Rectal smooth muscle tissue (tissue), 1 donor: ENCODE data around the gene FERMT3.

Experiments
- H3K27ac ChIP-seq: one replicate; pipeline ENCODE4 v1.7.0; 2013; ENCODE audit warnings: low read depth, low read length, inconsistent platforms
- H3K27me3 ChIP-seq: one replicate; pipeline ENCODE4 v1.7.0; 2013; ENCODE audit warnings: low read length; ENCODE audit not compliant: control insufficient read depth, insufficient read depth
- H3K36me3 ChIP-seq: one replicate; pipeline ENCODE4 v1.7.0; 2013; ENCODE audit warnings: low read length; ENCODE audit not compliant: control insufficient read depth, insufficient read depth
- H3K4me1 ChIP-seq: one replicate; pipeline ENCODE4 v1.7.0; 2013; ENCODE audit warnings: low read length; ENCODE audit not compliant: control insufficient read depth, insufficient read depth
- H3K4me3 ChIP-seq: one replicate; pipeline ENCODE4 v1.7.0; 2013; ENCODE audit warnings: low read length
- H3K9ac ChIP-seq: one replicate; pipeline ENCODE4 v1.7.0; 2013; ENCODE audit warnings: low read length

Gene FERMT3

DNA sequence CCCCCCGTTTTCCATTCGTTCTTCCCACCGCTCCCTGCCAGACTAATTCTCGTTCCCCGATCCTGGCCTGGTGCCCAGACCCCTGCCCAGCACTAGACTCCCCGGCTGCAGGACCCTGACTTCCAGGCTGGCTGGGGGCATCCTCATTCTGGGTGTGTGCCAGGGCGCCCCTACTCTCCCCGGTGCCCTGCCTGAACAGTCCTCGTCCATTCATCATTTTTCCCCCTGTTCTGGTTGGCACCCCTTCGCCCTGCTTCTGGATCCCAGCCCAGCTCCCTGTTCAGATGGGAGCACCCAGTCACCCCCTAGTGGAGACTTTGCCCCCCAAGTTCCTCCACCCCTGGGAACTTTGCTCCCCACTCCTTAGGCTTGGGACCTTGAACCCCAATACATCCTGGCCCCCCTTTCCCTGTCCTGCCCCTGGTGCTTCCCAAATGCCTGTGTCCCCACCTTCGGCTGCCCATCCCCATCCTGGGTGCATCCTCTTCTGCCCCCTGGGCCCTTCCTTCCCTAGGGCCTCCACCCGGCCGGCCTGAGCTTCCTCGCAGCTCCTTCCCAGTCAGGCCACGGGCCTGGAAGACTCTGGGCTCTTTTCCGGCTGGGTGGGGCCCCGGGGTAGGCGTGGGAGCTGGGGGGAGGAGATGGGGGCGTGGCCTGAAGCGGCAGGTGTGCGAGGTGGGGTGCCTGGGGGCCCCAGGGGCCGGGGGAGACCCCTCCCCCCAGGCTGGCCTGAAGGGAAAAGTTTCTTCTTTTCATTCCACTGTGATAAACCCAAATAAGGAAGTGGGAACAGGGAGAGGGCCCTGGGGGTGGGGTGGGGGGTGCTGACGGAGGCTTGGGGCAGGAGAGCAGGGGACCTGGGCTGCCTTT, 45.7 kb downstream of the FERMT3 start:
- Histone ChIP-seq H3K4me3 (peak overlapping the region; percentile 80), H3K27me3 (no peaks in the 10 kb centered on the region), H3K27ac (no peak overlapping the region), H3K36me3 (peaks cover 8% of the 10 kb centered on the region), H3K9ac (peak overlapping the region; percentile 64), H3K4me1 (peaks cover 7% of the 10 kb centered on the region)

- peaks cover 4% of the 10 kb centered on the region for H3K4me1 ChIP-seq
- H3K4me3 ChIP-seq: peak overlapping the region; percentile 28
- peaks cover 8% of the 10 kb centered on the region for H3K36me3 ChIP-seq
- H3K27me3 ChIP-seq: no peaks in the 10 kb centered on the region
- no peak overlapping the region for H3K9ac ChIP-seq
- no peak overlapping the region for H3K27ac ChIP-seq
Measured at GRCh38 chr11:64253043-64253442, 46.5 kb downstream of the FERMT3 start.

DNA sequence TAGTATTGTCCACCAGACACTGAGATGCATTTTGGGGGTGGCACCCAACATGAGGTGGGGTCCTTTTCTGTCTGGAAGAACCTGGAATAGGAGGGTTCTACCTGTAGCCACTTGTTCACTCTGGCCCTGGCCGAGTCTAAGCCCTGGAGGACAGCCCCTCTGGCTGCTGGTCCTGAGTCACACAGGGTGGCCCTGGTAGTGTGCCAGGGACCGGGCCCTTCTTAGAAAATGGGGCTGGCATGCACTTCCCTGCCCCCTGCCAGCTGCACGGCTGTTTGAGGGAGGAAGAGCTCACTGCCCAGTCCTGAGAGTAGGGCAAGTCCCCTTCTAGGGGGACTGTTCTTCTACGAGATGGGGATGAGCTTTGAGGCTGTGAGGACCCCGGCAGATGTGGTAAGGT, 47.0 kb downstream of the FERMT3 start:
- Histone ChIP-seq H3K9ac (no peak overlapping the region), H3K4me3 (peak overlapping the region; percentile 9), H3K36me3 (peaks cover 9% of the 10 kb centered on the region), H3K4me1 (peaks cover 4% of the 10 kb centered on the region), H3K27ac (no peak overlapping the region), H3K27me3 (no peaks in the 10 kb centered on the region)

DNA sequence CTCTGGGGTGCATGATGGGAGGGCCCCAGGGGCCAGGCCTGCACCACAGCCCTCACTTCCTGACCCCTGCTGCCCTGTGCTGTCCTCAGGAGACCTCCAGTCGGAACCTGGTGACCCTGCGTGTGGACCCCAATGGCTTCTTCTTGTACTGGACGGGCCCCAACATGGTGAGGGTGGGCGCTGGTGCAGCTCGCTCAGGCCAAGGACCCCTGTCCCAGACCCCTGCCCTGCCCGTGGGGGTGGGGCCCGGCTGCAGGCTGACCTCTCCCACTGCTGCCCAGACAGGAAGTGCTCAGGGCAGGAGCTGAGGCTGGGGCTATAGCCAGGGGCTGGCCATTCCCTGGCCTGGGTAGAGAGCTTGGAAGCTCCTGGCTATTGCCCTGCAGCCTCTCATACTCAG, 47.8 kb downstream of the FERMT3 start:
- H3K9ac ChIP-seq: no peak overlapping the region
- H3K4me1 ChIP-seq: peaks cover 4% of the 10 kb centered on the region
- no peak overlapping the region for H3K4me3 ChIP-seq
- peaks cover 13% of the 10 kb centered on the region for H3K36me3 ChIP-seq
- no peak overlapping the region for H3K27ac ChIP-seq
- no peaks in the 10 kb centered on the region for H3K27me3 ChIP-seq

DNA sequence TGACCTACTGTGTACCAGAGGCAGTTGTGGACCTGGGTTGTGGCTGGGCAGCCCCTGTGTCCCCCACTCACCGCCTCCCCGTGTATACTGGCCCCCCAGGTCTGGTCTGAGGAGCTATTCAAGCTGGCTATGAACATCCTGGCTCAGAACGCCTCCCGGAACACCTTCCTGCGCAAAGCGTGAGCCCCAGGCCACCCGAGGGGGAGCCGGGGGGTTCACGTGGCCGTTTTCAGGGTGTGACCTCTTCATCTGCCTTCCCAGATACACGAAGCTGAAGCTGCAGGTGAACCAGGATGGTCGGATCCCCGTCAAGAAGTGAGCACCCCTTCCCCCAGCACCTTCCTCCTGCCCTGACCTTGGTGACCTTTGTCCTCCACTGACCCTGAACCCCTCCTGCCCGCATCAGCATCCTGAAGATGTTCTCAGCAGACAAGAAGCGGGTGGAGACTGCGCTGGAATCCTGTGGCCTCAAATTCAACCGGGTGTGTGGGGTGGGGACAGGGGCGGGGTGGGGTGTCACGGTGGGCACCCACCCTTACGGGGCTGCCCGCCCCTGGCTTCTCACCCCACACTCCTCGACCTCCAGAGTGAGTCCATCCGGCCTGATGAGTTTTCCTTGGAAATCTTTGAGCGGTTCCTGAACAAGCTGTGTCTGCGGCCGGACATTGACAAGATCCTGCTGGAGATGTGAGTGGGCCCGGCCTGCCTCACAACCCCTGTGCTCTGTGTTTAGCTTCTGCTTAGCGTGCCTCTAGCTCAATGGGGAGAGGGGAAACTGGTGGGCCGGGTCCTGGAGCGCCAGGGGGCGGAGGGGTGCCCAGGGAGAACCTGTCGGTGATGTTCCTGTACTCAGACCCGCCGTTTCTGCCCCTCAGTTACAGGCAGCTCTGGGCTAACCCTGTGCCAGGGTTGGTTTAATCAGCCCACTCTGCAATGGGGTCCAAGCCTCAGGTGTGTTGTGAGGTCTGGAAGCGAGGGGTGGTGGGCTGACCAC, 48.9 kb downstream of the FERMT3 start:
- H3K27me3 ChIP-seq: no peaks in the 10 kb centered on the region
- no peak overlapping the region for H3K27ac ChIP-seq
- H3K9ac ChIP-seq: no peak overlapping the region
- H3K4me1 ChIP-seq: peaks cover 4% of the 10 kb centered on the region
- H3K36me3 ChIP-seq: peaks cover 24% of the 10 kb centered on the region
- H3K4me3 ChIP-seq: no peak overlapping the region

GRCh38 chr11:64256300-64256699, 49.8 kb downstream of the FERMT3 start:
- H3K36me3 ChIP-seq: peaks cover 25% of the 10 kb centered on the region

GRCh38 chr11:64258356-64258755, 51.8 kb downstream of the FERMT3 start:
- Histone ChIP-seq H3K27me3 (no peaks in the 10 kb centered on the region), H3K4me3 (no peak overlapping the region), H3K9ac (no peak overlapping the region), H3K4me1 (no peaks in the 10 kb centered on the region), H3K27ac (no peak overlapping the region), H3K36me3 (peaks cover 30% of the 10 kb centered on the region)

More at GRCh38 chr11:64256300-64256699, 49.8 kb downstream of the FERMT3 start:
- Histone ChIP-seq H3K27me3 (no peaks in the 10 kb centered on the region), H3K27ac (no peak overlapping the region), H3K4me1 (peaks cover 4% of the 10 kb centered on the region), H3K9ac (no peak overlapping the region), H3K4me3 (no peak overlapping the region)

GRCh38 chr11:64258946-64259532, 52.5 kb downstream of the FERMT3 start:
- no peak overlapping the region for H3K9ac ChIP-seq
- peaks cover 31% of the 10 kb centered on the region for H3K36me3 ChIP-seq
- no peak overlapping the region for H3K27ac ChIP-seq
- no peaks in the 10 kb centered on the region for H3K27me3 ChIP-seq
- no peaks in the 10 kb centered on the region for H3K4me1 ChIP-seq
- no peak overlapping the region for H3K4me3 ChIP-seq

DNA sequence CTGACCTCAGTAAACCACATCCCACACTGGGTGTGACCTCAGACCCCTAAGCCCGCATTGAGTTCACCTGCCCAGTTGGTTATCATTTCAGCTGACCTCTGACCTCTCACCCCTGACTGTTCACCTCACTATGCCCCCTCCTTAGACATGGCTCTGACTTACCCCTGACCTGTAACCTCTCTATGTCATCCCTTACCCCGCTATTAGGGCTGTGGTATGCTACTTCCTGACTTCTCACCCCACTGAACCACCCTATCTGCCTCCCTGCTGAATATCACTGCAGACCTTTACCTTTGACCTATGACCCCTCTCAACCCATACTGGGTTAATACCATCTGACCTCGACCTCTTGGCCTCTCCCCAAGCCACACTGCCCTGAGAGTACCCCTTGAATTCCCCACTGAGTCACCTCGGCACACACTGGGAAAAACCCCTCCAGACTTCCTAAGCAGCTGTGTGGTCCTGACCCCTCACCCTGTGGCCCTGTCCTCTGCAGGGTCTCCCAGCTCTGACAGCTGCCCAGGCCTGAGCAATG, 53.1 kb downstream of the FERMT3 start:
- Histone ChIP-seq H3K9ac (no peak overlapping the region), H3K4me1 (no peaks in the 10 kb centered on the region), H3K27ac (no peak overlapping the region), H3K4me3 (no peak overlapping the region), H3K27me3 (no peaks in the 10 kb centered on the region), H3K36me3 (peaks cover 36% of the 10 kb centered on the region)

DNA sequence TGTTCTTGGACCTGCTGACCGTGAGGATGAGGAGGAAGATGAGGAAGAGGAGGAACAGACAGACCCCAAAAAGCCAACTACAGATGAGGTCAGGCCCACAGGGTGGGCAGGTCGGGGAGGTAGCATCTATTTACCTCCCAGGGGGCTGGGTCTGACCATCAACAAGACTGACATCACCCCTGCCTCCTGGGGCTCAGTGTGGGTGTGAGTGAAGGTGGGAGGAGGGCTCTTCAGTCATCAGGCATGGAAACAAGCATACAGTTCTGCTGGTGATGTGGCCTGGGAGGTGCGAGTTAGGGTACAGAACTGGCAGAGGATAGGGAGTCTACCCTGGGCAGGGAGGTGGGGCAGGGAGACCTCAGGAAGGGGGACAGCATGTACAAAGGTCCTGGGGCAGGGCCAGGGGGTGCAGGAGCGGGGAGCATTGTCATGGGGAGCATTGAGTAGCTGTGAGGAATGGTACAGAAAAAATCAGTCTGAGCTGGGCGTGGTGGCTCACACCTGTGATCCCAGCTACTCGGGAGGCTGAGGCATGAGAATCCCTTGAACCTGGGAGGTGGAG, 53.7 kb downstream of the FERMT3 start:
- H3K9ac ChIP-seq: no peak overlapping the region
- no peak overlapping the region for H3K27ac ChIP-seq
- no peak overlapping the region for H3K4me3 ChIP-seq
- H3K27me3 ChIP-seq: no peaks in the 10 kb centered on the region
- no peaks in the 10 kb centered on the region for H3K4me1 ChIP-seq
- peaks cover 37% of the 10 kb centered on the region for H3K36me3 ChIP-seq

DNA sequence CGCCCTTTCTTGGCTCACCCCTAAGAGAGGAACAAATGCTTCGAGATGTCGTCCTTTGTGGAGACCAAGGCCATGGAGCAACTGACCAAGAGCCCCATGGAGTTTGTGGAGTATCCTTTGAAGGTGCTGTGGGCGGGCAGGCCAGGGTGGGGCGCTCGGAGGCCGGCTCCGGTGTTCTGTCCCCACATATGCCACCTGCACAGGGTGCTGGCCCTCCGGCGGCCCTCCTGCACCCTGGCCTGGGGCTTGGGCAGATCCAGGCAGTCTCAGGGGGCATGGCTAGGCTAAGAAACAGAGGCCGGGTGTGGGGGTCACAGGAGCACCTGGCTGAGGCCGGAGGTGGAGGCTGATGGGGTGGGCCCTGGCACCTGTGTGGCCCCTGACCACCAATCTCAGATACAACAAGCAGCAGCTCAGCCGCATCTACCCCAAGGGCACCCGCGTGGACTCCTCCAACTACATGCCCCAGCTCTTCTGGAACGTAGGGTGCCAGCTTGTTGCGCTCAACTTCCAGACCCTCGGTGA, 55.1 kb downstream of the FERMT3 start:
- no peak overlapping the region for H3K27ac ChIP-seq
- H3K36me3 ChIP-seq: peaks cover 40% of the 10 kb centered on the region

More for the DNA sequence above, 55.1 kb downstream of the FERMT3 start:
- H3K4me3 ChIP-seq: no peak overlapping the region
- H3K9ac ChIP-seq: no peak overlapping the region
- no peaks in the 10 kb centered on the region for H3K4me1 ChIP-seq
- no peaks in the 10 kb centered on the region for H3K27me3 ChIP-seq
